ENCODE results near the gene TMED4.

DNA sequence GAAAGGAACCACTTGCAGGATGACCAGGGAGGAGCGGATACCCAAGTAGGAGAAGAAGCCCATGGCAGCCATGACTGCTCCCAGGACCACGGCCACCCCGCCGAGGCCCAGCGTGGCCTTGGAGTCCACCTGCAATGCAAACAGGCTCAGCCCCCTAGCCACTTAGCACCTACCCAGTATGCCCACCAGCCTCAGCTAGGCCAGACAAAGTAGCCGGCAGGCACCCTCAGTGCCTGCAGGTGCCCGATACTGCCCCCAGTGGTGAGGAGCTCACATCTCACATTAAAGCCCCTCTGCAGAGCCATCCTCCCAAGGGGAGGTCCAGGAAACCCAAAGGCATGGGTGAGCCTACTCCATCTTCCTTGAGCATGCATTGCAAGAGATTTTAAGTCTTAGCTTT is 47.5 kb downstream of the TMED4 start:
- TF ChIP-seq CTCF (conservative IDR thresholded peaks at IDR 0.05; ENCODE audit: low read length) (peak; percentile 87), EZH2phosphoT487 (IDR thresholded peaks at IDR 0.05; ENCODE audit: borderline replicate concordance, low read depth, low read length) (no peak)
